Neuron (in vitro differentiated cells): ENCODE data around the gene GULP1.

Experiments
- H2AFZ ChIP-seq: one replicate; pipeline ENCODE4 v1.6.1; 2013; ENCODE audit warnings: low read depth, mild to moderate bottlenecking, inconsistent platforms, low read length, moderate library complexity
- H3K27me3 ChIP-seq: one replicate; pipeline ENCODE4 v1.6.1; 2013; ENCODE audit warnings: low read length; ENCODE audit not compliant: insufficient read depth
- H3K36me3 ChIP-seq: one replicate; pipeline ENCODE4 v1.6.1; 2013; ENCODE audit warnings: low read length; ENCODE audit not compliant: insufficient read depth
- H3K4me1 ChIP-seq: one replicate; pipeline ENCODE4 v1.6.1; 2013; ENCODE audit warnings: low read length; ENCODE audit not compliant: insufficient read depth
- H3K4me3 ChIP-seq: 2 replicates; pipeline ENCODE4 v1.5.1; 2013; ENCODE audit warnings: mild to moderate bottlenecking, low read length, moderate library complexity
- H3K9me3 ChIP-seq: one replicate; pipeline ENCODE4 v1.6.1; 2013; ENCODE audit warnings: low read length

Gene GULP1

DNA sequence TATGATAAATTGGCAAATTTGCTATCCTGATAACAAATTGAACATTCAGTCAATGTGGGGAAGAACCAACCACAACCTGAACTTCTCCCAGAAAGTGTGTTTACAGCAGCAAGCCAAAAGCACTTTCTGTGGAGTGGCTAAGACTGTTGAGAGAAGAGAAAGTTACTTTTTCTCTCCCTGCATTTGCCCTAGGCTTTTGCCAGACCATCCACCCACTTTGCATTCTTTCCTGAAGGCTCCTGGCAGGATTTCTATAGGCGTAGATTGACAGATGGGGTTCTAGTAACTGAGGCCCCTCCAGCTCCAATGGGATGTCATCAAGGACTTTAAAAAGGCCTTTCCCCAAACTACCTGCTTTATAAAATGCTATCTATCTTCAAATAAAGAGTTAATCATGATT is 215.2 kb downstream of the GULP1 start:
- Histone ChIP-seq H3K4me3 (no peak overlapping the region), H3K4me1 (no peaks in the 10 kb centered on the region), H2AFZ (no peak overlapping the region), H3K9me3 (no peaks in the 10 kb centered on the region), H3K36me3 (no peaks in the 10 kb centered on the region), H3K27me3 (no peaks in the 10 kb centered on the region)

GRCh38 chr2:188511346-188511745 is 219.7 kb downstream of the GULP1 start:
- Histone ChIP-seq H3K9me3 (no peaks in the 10 kb centered on the region), H3K36me3 (no peaks in the 10 kb centered on the region), H2AFZ (no peak overlapping the region), H3K4me3 (no peak overlapping the region), H3K27me3 (no peaks in the 10 kb centered on the region), H3K4me1 (no peaks in the 10 kb centered on the region)

DNA sequence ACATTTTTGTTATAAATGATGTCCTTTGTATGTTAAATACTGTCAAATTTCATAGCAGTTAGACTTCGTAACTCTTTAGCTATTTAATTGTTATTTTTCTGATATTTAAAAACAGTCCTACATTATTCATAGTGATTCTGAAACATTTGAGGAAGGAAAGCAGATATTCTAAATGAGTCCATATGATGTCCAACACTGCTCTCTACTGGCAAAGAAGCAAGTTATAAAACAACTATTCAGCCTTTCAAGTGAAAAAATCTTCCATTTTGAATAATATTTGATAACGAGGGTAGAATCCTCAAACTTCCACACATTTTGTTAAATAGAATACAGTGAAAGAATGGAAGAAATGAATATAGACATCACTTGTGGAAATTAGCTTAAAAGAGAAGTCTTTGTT is 220.8 kb downstream of the GULP1 start:
- Histone ChIP-seq H2AFZ (no peak overlapping the region), H3K27me3 (no peaks in the 10 kb centered on the region), H3K9me3 (no peaks in the 10 kb centered on the region), H3K4me1 (no peaks in the 10 kb centered on the region), H3K36me3 (no peaks in the 10 kb centered on the region), H3K4me3 (no peak overlapping the region)

DNA sequence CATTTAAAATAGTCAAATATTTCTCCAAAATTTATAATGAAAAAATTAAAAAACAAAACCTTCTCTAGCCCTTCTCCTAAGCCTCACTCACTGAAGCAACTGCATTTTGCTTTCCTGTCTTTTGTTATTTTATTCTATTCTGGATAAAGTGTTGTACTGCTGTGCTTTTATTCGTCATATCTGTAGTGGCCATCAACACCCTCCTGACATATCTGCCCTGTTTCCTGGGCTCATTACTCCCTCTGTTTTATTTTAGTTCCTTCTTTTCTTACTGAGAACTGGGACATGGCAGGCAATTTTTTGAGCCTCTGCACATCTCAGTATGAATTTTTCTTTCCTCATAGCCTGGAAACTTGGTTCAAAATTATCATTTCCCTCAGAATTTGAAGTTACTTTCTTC is 224.2 kb downstream of the GULP1 start:
- Histone ChIP-seq H3K27me3 (no peaks in the 10 kb centered on the region), H3K4me3 (no peak overlapping the region), H3K36me3 (no peaks in the 10 kb centered on the region), H3K4me1 (no peaks in the 10 kb centered on the region), H3K9me3 (no peaks in the 10 kb centered on the region), H2AFZ (no peak overlapping the region)

DNA sequence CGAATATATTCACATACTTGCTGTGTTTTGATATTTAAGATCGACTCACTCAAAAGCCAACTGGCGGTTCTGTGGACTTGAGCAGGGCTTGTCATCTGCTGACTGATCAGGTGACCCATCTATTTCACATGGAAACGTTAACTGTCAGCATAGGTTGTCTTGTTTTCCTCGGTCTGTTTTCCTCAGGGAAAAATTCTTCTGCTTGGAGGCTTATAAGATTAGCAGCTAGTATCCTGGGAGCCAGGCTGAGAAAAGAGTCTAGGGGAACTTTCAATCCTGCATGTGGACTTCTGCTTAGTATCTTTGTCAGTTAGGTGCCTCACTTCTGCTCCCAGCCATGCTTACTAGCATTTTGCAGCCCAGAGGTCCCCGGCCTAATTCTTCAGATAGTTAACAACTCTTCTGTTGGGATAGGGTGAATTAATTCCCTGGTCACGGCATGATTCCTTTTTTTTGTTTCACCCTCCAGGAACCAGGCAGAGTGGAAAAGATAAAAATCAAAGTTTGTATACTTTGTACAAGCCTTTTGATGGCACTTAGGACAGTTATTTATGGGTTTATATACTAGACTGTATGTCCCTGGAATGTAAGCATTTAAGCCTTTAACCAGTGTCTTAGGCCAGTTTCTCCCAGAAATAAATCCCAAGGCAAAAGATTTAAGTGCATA is 226.0 kb downstream of the GULP1 start:
- H3K36me3 ChIP-seq: no peaks in the 10 kb centered on the region
- no peaks in the 10 kb centered on the region for H3K9me3 ChIP-seq
- no peaks in the 10 kb centered on the region for H3K4me1 ChIP-seq
- no peak overlapping the region for H2AFZ ChIP-seq
- H3K4me3 ChIP-seq: no peak overlapping the region
- no peaks in the 10 kb centered on the region for H3K27me3 ChIP-seq

DNA sequence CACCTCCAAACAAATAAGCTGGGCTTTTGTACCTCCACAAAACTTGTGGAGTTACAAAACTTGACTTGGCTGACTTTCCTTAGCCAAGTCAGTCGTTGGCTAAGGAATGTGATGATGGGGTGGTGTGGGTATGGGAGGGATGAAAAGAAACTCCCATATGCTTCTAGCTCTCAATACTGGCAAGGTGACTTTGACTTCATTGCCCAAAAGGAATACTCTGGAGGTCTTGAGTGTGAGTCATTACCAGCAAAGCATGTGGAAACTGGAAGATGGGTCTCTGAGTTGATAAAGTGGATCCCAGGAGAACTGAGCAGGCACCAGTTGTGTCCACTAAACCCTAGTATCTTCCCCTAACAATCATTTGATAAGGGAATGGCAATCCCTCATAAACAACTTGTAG is 226.7 kb downstream of the GULP1 start:
- Histone ChIP-seq H3K27me3 (no peaks in the 10 kb centered on the region), H3K4me1 (no peaks in the 10 kb centered on the region), H3K4me3 (no peak overlapping the region), H3K36me3 (no peaks in the 10 kb centered on the region), H2AFZ (no peak overlapping the region), H3K9me3 (no peaks in the 10 kb centered on the region)

DNA sequence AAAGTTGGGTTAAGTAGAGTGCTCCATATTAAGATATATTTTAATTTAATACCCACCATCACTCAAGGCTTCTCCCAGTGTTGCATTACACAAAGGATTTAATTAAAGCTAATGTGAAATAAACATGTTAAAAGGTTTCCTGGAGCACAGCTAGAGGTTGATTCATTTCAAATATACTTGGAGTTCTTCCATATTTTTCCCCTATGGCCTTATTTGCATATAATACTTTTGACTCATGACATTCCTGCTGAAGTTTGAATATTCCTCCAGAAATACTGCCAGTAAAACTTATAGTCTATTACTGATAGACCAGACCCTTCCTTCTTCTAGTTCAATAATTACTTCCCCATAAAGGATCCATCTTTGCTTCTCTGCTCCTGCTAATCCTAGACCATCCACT is 227.5 kb downstream of the GULP1 start:
- no peak overlapping the region for H3K4me3 ChIP-seq
- H3K27me3 ChIP-seq: no peaks in the 10 kb centered on the region
- no peaks in the 10 kb centered on the region for H3K9me3 ChIP-seq
- H2AFZ ChIP-seq: no peak overlapping the region
- no peaks in the 10 kb centered on the region for H3K4me1 ChIP-seq
- H3K36me3 ChIP-seq: no peaks in the 10 kb centered on the region

- Histone ChIP-seq H3K4me3 (no peak overlapping the region), H3K4me1 (peaks cover 12% of the 10 kb centered on the region), H2AFZ (no peak overlapping the region), H3K27me3 (no peaks in the 10 kb centered on the region), H3K9me3 (no peaks in the 10 kb centered on the region), H3K36me3 (no peaks in the 10 kb centered on the region)
Observed at GRCh38 chr2:188522517-188522916, 230.8 kb downstream of the GULP1 start.

- peaks cover 23% of the 10 kb centered on the region for H3K4me1 ChIP-seq
- H3K9me3 ChIP-seq: no peaks in the 10 kb centered on the region
- no peaks in the 10 kb centered on the region for H3K36me3 ChIP-seq
- H3K4me3 ChIP-seq: no peak overlapping the region
- H2AFZ ChIP-seq: no peak overlapping the region
- H3K27me3 ChIP-seq: no peaks in the 10 kb centered on the region
Observed at GRCh38 chr2:188523919-188524318, 232.2 kb downstream of the GULP1 start.

DNA sequence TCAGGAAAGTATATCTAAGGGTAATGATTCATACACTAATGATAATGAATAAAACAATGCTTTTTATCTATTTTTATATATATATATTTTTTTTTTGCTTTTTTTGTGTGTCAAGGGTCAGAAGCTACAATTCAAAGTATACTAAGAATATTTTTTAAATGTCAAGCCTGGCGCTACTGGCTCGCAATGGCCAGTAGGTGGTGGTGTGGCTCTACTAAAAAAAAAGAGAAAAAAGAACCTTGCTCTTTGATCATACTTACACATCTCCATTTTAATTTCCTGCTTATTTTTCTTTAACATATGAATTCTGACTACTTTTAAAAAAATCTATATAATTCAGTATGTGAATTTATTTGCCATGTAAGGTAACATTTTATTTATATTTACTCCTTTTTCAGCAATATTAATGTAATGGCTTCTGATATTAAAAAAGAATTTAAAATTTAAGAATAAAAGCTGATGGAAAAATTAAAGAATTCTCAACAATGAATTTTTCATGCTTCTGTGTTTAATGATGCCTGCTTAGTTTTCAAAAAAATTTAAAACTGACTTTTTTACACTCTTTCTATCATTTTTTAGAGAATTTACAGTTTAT is 232.9 kb downstream of the GULP1 start:
- H3K4me1 ChIP-seq: peaks cover 23% of the 10 kb centered on the region
- H2AFZ ChIP-seq: no peak overlapping the region
- no peaks in the 10 kb centered on the region for H3K27me3 ChIP-seq
- H3K4me3 ChIP-seq: no peak overlapping the region
- no peaks in the 10 kb centered on the region for H3K36me3 ChIP-seq
- H3K9me3 ChIP-seq: peaks cover 3% of the 10 kb centered on the region

GRCh38 chr2:188526701-188527100 is 235.0 kb downstream of the GULP1 start:
- Histone ChIP-seq H3K27me3 (no peaks in the 10 kb centered on the region), H3K4me1 (peaks cover 23% of the 10 kb centered on the region), H3K36me3 (no peaks in the 10 kb centered on the region), H3K4me3 (no peak overlapping the region), H3K9me3 (peaks cover 6% of the 10 kb centered on the region), H2AFZ (no peak overlapping the region)

GRCh38 chr2:188527141-188527540 is 235.5 kb downstream of the GULP1 start:
- Histone ChIP-seq H3K36me3 (no peaks in the 10 kb centered on the region), H3K27me3 (no peaks in the 10 kb centered on the region), H3K9me3 (peaks cover 6% of the 10 kb centered on the region), H3K4me1 (peaks cover 23% of the 10 kb centered on the region), H3K4me3 (peak overlapping the region; percentile 38), H2AFZ (no peak overlapping the region)

DNA sequence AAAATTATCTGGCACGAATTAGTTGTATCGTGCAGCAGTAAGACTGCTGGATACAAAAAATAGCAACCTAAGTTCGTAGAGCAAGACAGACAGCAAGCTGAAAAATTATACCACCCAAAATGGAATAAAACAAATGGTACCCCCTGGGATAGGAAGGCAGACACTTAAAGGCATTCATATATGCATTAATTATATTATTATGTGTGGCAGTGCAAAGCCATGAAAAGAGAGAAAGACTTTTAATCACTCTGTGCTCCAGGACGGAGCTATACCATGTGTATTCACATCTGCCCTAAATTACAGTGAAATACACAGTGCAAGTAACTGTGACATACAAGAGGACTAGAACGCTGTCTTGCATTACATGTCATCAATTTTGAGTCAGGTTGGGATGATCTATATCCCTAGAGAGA is 235.9 kb downstream of the GULP1 start:
- H3K4me3 ChIP-seq: peak overlapping the region; percentile 38

GRCh38 chr2:188529710-188530109 is 238.0 kb downstream of the GULP1 start:
- Histone ChIP-seq H3K36me3 (peaks cover 2% of the 10 kb centered on the region), H3K4me3 (no peak overlapping the region)

More for the DNA sequence above, 235.9 kb downstream of the GULP1 start:
- no peak overlapping the region for H2AFZ ChIP-seq
- peaks cover 23% of the 10 kb centered on the region for H3K4me1 ChIP-seq
- no peaks in the 10 kb centered on the region for H3K27me3 ChIP-seq
- no peaks in the 10 kb centered on the region for H3K36me3 ChIP-seq
- peaks cover 7% of the 10 kb centered on the region for H3K9me3 ChIP-seq

More at GRCh38 chr2:188529710-188530109, 238.0 kb downstream of the GULP1 start:
- peaks cover 7% of the 10 kb centered on the region for H3K9me3 ChIP-seq
- H2AFZ ChIP-seq: no peak overlapping the region
- H3K27me3 ChIP-seq: no peaks in the 10 kb centered on the region
- H3K4me1 ChIP-seq: peaks cover 23% of the 10 kb centered on the region
